ENCODE data around the gene EIF2S3. TPM values are rescaled to one million over a fixed set of nuclear protein-coding genes. Genes with fewer than 3 reads are reported as not detected.
A peak's percentile ranks its signal among the peaks of the same experiment; 100 is the strongest.

EIF2S3 gene
- total RNA-seq, 2 donors from 2014 or later, result 232 to 306 TPM

GRCh38 chrX:24093746-24094145 is 39.0 kb downstream of the EIF2S3 start:
- ATAC-seq (no peak), DNase-seq (ENCODE audit: low spot score in 2 of 2) (no peak)
- Mint-ChIP-seq H3K36me3 (no peaks in the 10 kb centered on the region), H3K9me3 (no peaks in the 10 kb centered on the region), H3K27ac (no peak overlapping the region)

- no peak overlapping the region for H3K27ac Mint-ChIP-seq
- DNase-seq (ENCODE audit: low spot score in 2 of 2) (no peak), ATAC-seq (no peak)
- H3K36me3 Mint-ChIP-seq, result no peaks in the 10 kb centered on the region
- no peaks in the 10 kb centered on the region for H3K9me3 Mint-ChIP-seq
These were observed 43.0 kb downstream of the EIF2S3 start for GRCh38 chrX:24097741-24098260.

DNA sequence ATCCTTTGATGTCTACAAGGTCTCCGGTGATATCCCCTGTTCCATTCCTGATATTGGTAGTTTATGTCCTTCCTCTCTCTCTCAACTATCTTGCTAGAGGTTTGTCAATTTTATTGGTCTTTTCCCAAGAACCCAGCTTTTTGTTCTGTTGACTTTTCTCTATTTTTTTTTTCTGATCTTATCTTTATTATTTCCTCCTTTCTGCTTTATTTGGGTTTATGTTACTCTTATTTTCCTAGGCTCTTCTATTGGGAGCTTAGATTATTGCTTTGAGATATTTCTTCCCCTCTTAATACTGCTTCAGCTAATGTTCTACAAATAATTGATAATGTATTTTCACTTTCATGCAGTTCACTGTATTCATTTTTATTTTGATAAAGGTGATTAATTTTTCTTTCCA is 44.2 kb downstream of the EIF2S3 start:
- DNase-seq (ENCODE audit: low spot score in 2 of 2), result no peak
- no peak for ATAC-seq
- H3K9me3 Mint-ChIP-seq, result no peaks in the 10 kb centered on the region
- H3K36me3 Mint-ChIP-seq, result no peaks in the 10 kb centered on the region
- no peak overlapping the region for H3K27ac Mint-ChIP-seq

- ATAC-seq (peak in 1 of 2 donors; percentile 75), DNase-seq (ENCODE audit: low spot score in 2 of 2) (no peak)
- H3K27ac Mint-ChIP-seq, result no peak overlapping the region
- no peaks in the 10 kb centered on the region for H3K36me3 Mint-ChIP-seq
- no peaks in the 10 kb centered on the region for H3K9me3 Mint-ChIP-seq
These were observed 44.6 kb downstream of the EIF2S3 start for GRCh38 chrX:24099394-24099793.

GRCh38 chrX:24100713-24101112 is 46.0 kb downstream of the EIF2S3 start:
- Mint-ChIP-seq H3K36me3 (no peaks in the 10 kb centered on the region), H3K27ac (no peak overlapping the region), H3K9me3 (no peaks in the 10 kb centered on the region)
- DNase-seq (ENCODE audit: low spot score in 2 of 2) (no peak), ATAC-seq (no peak)

DNA sequence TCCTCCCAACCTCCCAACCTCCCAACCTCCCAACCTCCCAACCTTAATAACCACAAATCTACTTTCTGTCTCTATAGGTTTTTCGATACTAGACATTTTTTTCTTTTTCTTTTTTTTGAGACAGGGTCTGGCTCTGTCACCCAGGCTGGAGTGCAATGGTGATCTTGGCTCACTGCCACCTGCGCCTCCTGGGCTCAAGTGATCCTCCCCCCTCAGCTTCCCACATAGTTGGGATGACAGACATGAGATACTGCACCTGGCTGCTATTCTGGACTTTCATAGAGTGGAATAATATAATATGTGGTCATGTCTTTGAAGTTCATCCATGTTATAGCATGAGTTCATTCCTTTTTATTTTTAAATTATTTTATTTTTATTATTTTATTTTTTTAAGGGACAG is 55.3 kb downstream of the EIF2S3 start:
- Mint-ChIP-seq H3K9me3 (no peaks in the 10 kb centered on the region), H3K36me3 (no peaks in the 10 kb centered on the region)
- no peak for DNase-seq (ENCODE audit: low spot score in 2 of 2)

GRCh38 chrX:24113181-24113580 is 58.4 kb downstream of the EIF2S3 start:
- H3K27ac Mint-ChIP-seq, result no peak overlapping the region
- H3K9me3 Mint-ChIP-seq, result no peaks in the 10 kb centered on the region
- H3K36me3 Mint-ChIP-seq, result no peaks in the 10 kb centered on the region
- DNase-seq (ENCODE audit: low spot score in 2 of 2), result no peak
- ATAC-seq, result no peak

More for the DNA sequence above, 55.3 kb downstream of the EIF2S3 start:
- ATAC-seq, result no peak
- H3K27ac Mint-ChIP-seq, result no peak overlapping the region

DNA sequence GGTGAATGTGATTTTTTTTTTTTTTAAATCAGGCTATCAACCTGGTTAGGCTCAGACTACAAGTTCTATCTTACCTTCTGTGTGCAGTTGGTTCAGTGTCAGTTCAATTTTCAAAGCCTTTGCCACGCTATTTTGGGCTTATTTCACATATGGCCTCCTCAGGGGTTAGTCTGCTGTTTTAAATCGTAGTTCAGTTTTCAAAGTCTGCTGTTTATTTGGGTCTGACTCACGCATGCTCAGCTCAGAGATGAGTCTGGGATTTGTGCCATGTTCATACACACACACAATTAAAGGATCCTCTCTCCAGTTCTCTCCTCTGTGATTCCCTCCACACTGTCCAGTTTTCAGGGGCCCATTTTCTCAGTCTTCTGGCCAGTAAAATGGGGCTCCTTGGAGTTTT is 62.5 kb downstream of the EIF2S3 start:
- H3K9me3 Mint-ChIP-seq, result no peaks in the 10 kb centered on the region
- DNase-seq (ENCODE audit: low spot score in 2 of 2) (no peak), ATAC-seq (no peak)
- no peak overlapping the region for H3K27ac Mint-ChIP-seq
- no peaks in the 10 kb centered on the region for H3K36me3 Mint-ChIP-seq

GRCh38 chrX:24124244-24124799 is 69.6 kb downstream of the EIF2S3 start:
- Mint-ChIP-seq H3K36me3 (no peaks in the 10 kb centered on the region), H3K27ac (no peak overlapping the region), H3K9me3 (no peaks in the 10 kb centered on the region)
- no peak for DNase-seq (ENCODE audit: low spot score in 2 of 2)
- ATAC-seq, result no peak

- no peaks in the 10 kb centered on the region for H3K9me3 Mint-ChIP-seq
- no peak overlapping the region for H3K27ac Mint-ChIP-seq
- no peaks in the 10 kb centered on the region for H3K36me3 Mint-ChIP-seq
- DNase-seq (ENCODE audit: low spot score in 2 of 2) (no peak), ATAC-seq (no peak)
These were observed 70.4 kb downstream of the EIF2S3 start for GRCh38 chrX:24125028-24125612.

Other genes starting within 250 kb of the EIF2S3 start
- gene APOO, start 147.0 kb upstream of the EIF2S3 start, total RNA-seq, result 10 to 100 TPM; 20.6 to 28.4 TPM
- gene CXorf58, start 146.9 kb upstream of the EIF2S3 start, total RNA-seq, result under 1 TPM in 1 of 2 donors, not detected in 1; 0.37 TPM
- gene KLHL15, start 27.8 kb upstream of the EIF2S3 start, total RNA-seq, result 10 to 100 TPM; 11.8 to 31.6 TPM
- gene ZFX, start 94.8 kb downstream of the EIF2S3 start, total RNA-seq, result 10 to 100 TPM; 31.7 to 44.8 TPM